ENCODE data around the gene CCDC6.

The CCDC6 gene

GRCh38 chr10:59809644-59809974 is 96.7 kb downstream of the CCDC6 start:
- Histone ChIP-seq H3K9me3 (no peaks in the 10 kb centered on the region), H3K4me1 (peaks cover 0 to 26% (median 3%) of the 10 kb centered on the region in 4 donors), H3K4me3 (no peak overlapping the region), H3K27me3 (no peaks in the 10 kb centered on the region), H3K36me3 (peaks cover 55 to 62% (median 61%) of the 10 kb centered on the region in 3 donors), H3K27ac (peak overlapping the region; percentile 13 to 66)
- peak in 1 of 2 experiments; percentile 11 for TF ChIP-seq CTCF (IDR thresholded peaks at IDR 0.05)
- intact Hi-C loops (cut with DNase I; ENCODE audit: low total_unique reads): loop anchor here (10.0 kb wide), 1 partner anchor 175 kb away; no protein-coding TSS in a partner anchor
- DNase-seq: no peak

- Histone ChIP-seq H3K27ac (peak overlapping the region; percentile 13 to 66), H3K36me3 (peaks cover 60 to 68% (median 67%) of the 10 kb centered on the region in 3 donors)
- TF ChIP-seq CTCF (IDR thresholded peaks at IDR 0.05): peak; percentile 54 to 59
Measured at GRCh38 chr10:59808896-59809643, 97.3 kb downstream of the CCDC6 start.

GRCh38 chr10:59807629-59808620 is 98.4 kb downstream of the CCDC6 start:
- Histone ChIP-seq H3K27ac (peak overlapping the region; percentile 41 to 66), H3K27me3 (no peaks in the 10 kb centered on the region), H3K4me1 (peaks cover 0 to 28% (median 3%) of the 10 kb centered on the region in 4 donors), H3K4me3 (no peak overlapping the region), H3K9me3 (no peaks in the 10 kb centered on the region), H3K36me3 (peaks cover 72 to 79% (median 76%) of the 10 kb centered on the region in 3 donors)
- intact Hi-C loops (cut with DNase I; ENCODE audit: low total_unique reads): loop anchor here (10.0 kb wide), 1 partner anchor 173 kb away; no protein-coding TSS in a partner anchor
- TF ChIP-seq CTCF (IDR thresholded peaks at IDR 0.05): no peak
- DNase-seq: peak; percentile 48 to 90

More at GRCh38 chr10:59808896-59809643, 97.3 kb downstream of the CCDC6 start:
- intact Hi-C loops (cut with DNase I; ENCODE audit: low total_unique reads): loop anchor here (10.0 kb wide), 1 partner anchor 174 kb away; no protein-coding TSS in a partner anchor
- H3K4me1 ChIP-seq: peaks cover 0 to 26% (median 3%) of the 10 kb centered on the region in 4 donors
- H3K9me3 ChIP-seq: no peaks in the 10 kb centered on the region
- no peak overlapping the region for H3K4me3 ChIP-seq
- H3K27me3 ChIP-seq: no peaks in the 10 kb centered on the region
- DNase-seq: peak; percentile 66 to 81

- DNase-seq: no peak
- no peaks in the 10 kb centered on the region for H3K27me3 ChIP-seq
- intact Hi-C loops (cut with DNase I; ENCODE audit: low total_unique reads): loop anchor here (10.0 kb wide), 1 partner anchor 170 kb away; no protein-coding TSS in a partner anchor
- H3K36me3 ChIP-seq: peaks cover 55 to 65% (median 56%) of the 10 kb centered on the region in 3 donors
- H3K4me1 ChIP-seq: peaks cover 0 to 32% (median 3%) of the 10 kb centered on the region in 4 donors
- H3K9me3 ChIP-seq: no peaks in the 10 kb centered on the region
- H3K4me3 ChIP-seq: no peak overlapping the region
- H3K27ac ChIP-seq: no peak overlapping the region
- TF ChIP-seq CTCF (IDR thresholded peaks at IDR 0.05): peak in 1 of 2 experiments; percentile 19
Measured at GRCh38 chr10:59805014-59805413, 101.3 kb downstream of the CCDC6 start.

GRCh38 chr10:59804220-59804619 is 102.1 kb downstream of the CCDC6 start:
- no peak for DNase-seq
- intact Hi-C loops (cut with DNase I; ENCODE audit: low total_unique reads): loop anchor here (10.0 kb wide), 1 partner anchor 169 kb away; no protein-coding TSS in a partner anchor
- TF ChIP-seq CTCF (IDR thresholded peaks at IDR 0.05): no peak
- no peak overlapping the region for H3K4me3 ChIP-seq
- H3K27me3 ChIP-seq: no peaks in the 10 kb centered on the region
- no peaks in the 10 kb centered on the region for H3K9me3 ChIP-seq
- no peak overlapping the region for H3K27ac ChIP-seq
- H3K4me1 ChIP-seq: peaks cover 0 to 35% (median 5%) of the 10 kb centered on the region in 4 donors
- peaks cover 50 to 62% (median 52%) of the 10 kb centered on the region in 3 donors for H3K36me3 ChIP-seq
